K562 (cell line): ENCODE results near the gene OR2AT4. TPM values are rescaled to one million over a fixed set of nuclear protein-coding genes. Genes with fewer than 3 reads are reported as not detected.

Source experiments
- CREM ChIP-seq: IDR thresholded peaks from 2 replicates; pipeline ENCODE4 v1.6.1; 2014; ENCODE audit warnings: antibody characterized with exemption, low read depth
- CXXC5 ChIP-seq: fragments of 250-450 bp; sonication (Bioruptor Pico); IDR thresholded peaks from 2 replicates; pipeline ENCODE4 v1.8.0; 2022; ENCODE audit warnings: inconsistent platforms, mild to moderate bottlenecking, moderate library complexity
- GABPB1 ChIP-seq: sonication (generic); formaldehyde crosslinking; IDR thresholded peaks from 2 replicates; pipeline ENCODE4 v1.8.0; 2022; ENCODE audit warnings: mild to moderate bottlenecking, missing genetic modification reagents
- GTF2E2 ChIP-seq: fragments of 200-800 bp; sonication (Bioruptor generic); IDR thresholded peaks from 2 replicates; pipeline ENCODE4 v1.6.1; 2016; ENCODE audit warnings: missing genetic modification characterization, missing compliant biosample characterization
- L3MBTL2 ChIP-seq: fragments of 450-650 bp; IDR thresholded peaks from 2 replicates; pipeline ENCODE4 v1.6.1; 2016; ENCODE audit warnings: mild to moderate bottlenecking, moderate library complexity
- MED1 ChIP-seq: sonication (generic); formaldehyde crosslinking; IDR thresholded peaks from 2 replicates; pipeline ENCODE4 v1.8.1; 2023; ENCODE audit warnings: missing genetic modification reagents, borderline replicate concordance
- MYNN ChIP-seq, 2 experiments: sonication (generic); formaldehyde crosslinking in 1 of 2; IDR thresholded peaks; 2 replicates each; pipeline versions ENCODE4 v1.5.0 to v1.6.1; 2016 to 2020; ENCODE audit warnings: antibody characterized with exemption in 1 of 2, missing genetic modification reagents in 1 of 2
- SAP30 ChIP-seq: fragments of 200-600 bp; sonication (generic); IDR thresholded peaks from 2 replicates; pipeline ENCODE4 v1.6.1; 2012; ENCODE audit warnings: borderline replicate concordance, low read depth, mild to moderate bottlenecking, moderate library complexity, low read length, control low read depth, inconsistent platforms; ENCODE audit not compliant: insufficient read depth, poor library complexity, severe bottlenecking
- SMARCC2 ChIP-seq: fragments of 450-650 bp; IDR thresholded peaks from 2 replicates; pipeline ENCODE4 v1.6.1; 2017; ENCODE audit warnings: antibody characterized with exemption, moderate library complexity, mild to moderate bottlenecking, low read depth
- ZNF121 ChIP-seq: sonication (generic); formaldehyde crosslinking; conservative IDR thresholded peaks from 2 replicates; pipeline ENCODE4 v1.8.0; 2022; ENCODE audit warnings: missing genetic modification reagents
- ZNF224 ChIP-seq: sonication (generic); formaldehyde crosslinking; IDR thresholded peaks from 2 replicates; pipeline ENCODE4 v1.8.0; 2022; ENCODE audit warnings: mild to moderate bottlenecking, missing genetic modification reagents
- polyA plus RNA-seq, 8 experiments: library from polyadenylated mRNA; depleted of rRNA in 4 of 8; stranded (reverse) in 5 of 8; unstranded in 3 of 8; fragments of >200 nt; fragmentation: Nextera tagmentation in 2 of 8; fragmentation: Illumina TruSeq in 1 of 8; extraction: Ambion mirVana in 2 of 8; extraction: Trizol in 1 of 8; gene quantifications; 2 replicates each; pipeline versions ENCODE4 v1.2.1 to v1.2.3, GENCODE V29; 2011 to 2014; ENCODE audit warnings: inconsistent platforms in 1 of 8, missing spikeins in 1 of 8
- total RNA-seq, 7 experiments: library from RNA; depleted of rRNA in 6 of 7; stranded (reverse); fragments of >200 nt in 6 of 7; fragmentation: Illumina TruSeq in 2 of 7; extraction: Trizol in 2 of 7; gene quantifications; 2 replicates each; pipeline versions ENCODE4 v1.2.1 to v1.2.3, GENCODE V29; 2011 to 2021; ENCODE audit warnings: low replicate concordance in 1 of 7
- TF ChIP-seq, protein P1 (sequence below): sonication (generic); formaldehyde crosslinking; IDR thresholded peaks from 2 replicates; pipeline ENCODE4 v1.8.0; 2022; ENCODE audit warnings: missing genetic modification reagents, mild to moderate bottlenecking, moderate library complexity, borderline replicate concordance
- TF ChIP-seq, protein P2 (sequence below): sonication (generic); formaldehyde crosslinking; IDR thresholded peaks from 2 replicates; pipeline ENCODE4 v1.8.1; 2022; ENCODE audit warnings: missing genetic modification reagents
- TF ChIP-seq, protein P3 (sequence below): fragments of 450-650 bp; IDR thresholded peaks from 2 replicates; pipeline ENCODE4 v1.6.1; 2016; ENCODE audit warnings: missing biosample characterization, missing genetic modification characterization
- TF ChIP-seq, protein P4 (sequence below): fragments of 250-450 bp; sonication (Bioruptor Pico); IDR thresholded peaks from 2 replicates; pipeline ENCODE4 v1.4.0; 2020

OR2AT4 gene
- total and polyA plus RNA-seq, 9 of the 15 experiments (the other 6 are each of a cell fraction or from before 2014, with no cell fraction given) = 0.86 to 3.1 (median 2.0) TPM

DNA sequence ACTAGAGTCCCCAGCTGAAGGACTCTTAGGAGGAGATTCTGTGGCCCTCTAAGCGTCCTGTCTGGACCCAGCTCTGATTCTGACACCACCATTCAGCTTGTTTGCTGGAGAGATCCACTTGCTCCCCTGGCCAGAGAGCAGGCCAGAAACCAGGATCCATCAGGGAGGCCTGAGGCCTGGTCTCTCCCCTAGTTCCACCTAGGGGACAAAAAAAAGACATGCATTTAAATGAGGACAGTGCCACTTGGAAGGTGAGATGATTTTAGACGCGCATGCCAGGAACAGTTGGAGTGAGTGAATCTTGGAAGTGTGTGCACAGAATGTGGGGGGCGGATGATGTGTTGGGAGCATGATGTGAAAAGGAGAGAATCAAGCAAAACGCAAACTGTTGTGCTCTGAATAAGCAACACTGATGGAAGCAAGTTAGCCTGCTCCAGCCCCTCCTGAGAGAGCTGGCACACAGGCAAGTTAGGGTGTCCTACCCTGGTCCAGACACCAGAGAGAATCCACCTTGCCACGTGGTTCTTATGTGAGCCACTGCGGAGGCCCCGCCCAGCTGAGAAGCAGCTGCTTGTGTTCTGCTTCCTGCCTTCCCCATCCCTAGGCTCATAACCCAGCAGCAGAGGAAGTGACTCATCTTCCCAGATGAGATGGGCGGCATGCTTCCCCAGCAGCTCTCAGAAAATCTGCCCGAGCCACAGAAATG is 46.2 kb upstream of the OR2AT4 start (continued):
- TF ChIP-seq, protein P1, sequence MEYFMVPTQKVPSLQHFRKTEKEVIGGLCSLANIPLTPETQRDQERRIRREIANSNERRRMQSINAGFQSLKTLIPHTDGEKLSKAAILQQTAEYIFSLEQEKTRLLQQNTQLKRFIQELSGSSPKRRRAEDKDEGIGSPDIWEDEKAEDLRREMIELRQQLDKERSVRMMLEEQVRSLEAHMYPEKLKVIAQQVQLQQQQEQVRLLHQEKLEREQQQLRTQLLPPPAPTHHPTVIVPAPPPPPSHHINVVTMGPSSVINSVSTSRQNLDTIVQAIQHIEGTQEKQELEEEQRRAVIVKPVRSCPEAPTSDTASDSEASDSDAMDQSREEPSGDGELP (CRISPR knock-in tag) = peak; percentile 98
- TF ChIP-seq L3MBTL2 (peak; percentile 90), CREM (peak; percentile 54), MED1 (CRISPR knock-in tag) (no peak), SMARCC2 (no peak), GABPB1 (CRISPR knock-in tag) (peak; percentile 64; the same call in 1 of the 2 replicates), CXXC5 (CRISPR knock-in tag) (0 out of 2 replicates have a peak, but pooled peaks have one; percentile 19), GTF2E2 (tag) (no peak), ZNF224 (CRISPR knock-in tag) (no peak), ZNF121 (0 out of 2 replicates have a peak, but pooled peaks have one; percentile 12), SAP30 (no peak), MYNN (IDR thresholded peaks at IDR 0.05) (0 out of 2 replicates have a peak, but pooled peaks have one; percentile 61), MYNN (CRISPR knock-in tag; IDR thresholded peaks at IDR 0.05) (no peak)
- TF ChIP-seq, protein P2, sequence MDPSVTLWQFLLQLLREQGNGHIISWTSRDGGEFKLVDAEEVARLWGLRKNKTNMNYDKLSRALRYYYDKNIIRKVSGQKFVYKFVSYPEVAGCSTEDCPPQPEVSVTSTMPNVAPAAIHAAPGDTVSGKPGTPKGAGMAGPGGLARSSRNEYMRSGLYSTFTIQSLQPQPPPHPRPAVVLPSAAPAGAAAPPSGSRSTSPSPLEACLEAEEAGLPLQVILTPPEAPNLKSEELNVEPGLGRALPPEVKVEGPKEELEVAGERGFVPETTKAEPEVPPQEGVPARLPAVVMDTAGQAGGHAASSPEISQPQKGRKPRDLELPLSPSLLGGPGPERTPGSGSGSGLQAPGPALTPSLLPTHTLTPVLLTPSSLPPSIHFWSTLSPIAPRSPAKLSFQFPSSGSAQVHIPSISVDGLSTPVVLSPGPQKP (CRISPR knock-in tag) = no peak
- TF ChIP-seq, protein P3, sequence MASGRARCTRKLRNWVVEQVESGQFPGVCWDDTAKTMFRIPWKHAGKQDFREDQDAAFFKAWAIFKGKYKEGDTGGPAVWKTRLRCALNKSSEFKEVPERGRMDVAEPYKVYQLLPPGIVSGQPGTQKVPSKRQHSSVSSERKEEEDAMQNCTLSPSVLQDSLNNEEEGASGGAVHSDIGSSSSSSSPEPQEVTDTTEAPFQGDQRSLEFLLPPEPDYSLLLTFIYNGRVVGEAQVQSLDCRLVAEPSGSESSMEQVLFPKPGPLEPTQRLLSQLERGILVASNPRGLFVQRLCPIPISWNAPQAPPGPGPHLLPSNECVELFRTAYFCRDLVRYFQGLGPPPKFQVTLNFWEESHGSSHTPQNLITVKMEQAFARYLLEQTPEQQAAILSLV = no peak
- TF ChIP-seq, protein P4, sequence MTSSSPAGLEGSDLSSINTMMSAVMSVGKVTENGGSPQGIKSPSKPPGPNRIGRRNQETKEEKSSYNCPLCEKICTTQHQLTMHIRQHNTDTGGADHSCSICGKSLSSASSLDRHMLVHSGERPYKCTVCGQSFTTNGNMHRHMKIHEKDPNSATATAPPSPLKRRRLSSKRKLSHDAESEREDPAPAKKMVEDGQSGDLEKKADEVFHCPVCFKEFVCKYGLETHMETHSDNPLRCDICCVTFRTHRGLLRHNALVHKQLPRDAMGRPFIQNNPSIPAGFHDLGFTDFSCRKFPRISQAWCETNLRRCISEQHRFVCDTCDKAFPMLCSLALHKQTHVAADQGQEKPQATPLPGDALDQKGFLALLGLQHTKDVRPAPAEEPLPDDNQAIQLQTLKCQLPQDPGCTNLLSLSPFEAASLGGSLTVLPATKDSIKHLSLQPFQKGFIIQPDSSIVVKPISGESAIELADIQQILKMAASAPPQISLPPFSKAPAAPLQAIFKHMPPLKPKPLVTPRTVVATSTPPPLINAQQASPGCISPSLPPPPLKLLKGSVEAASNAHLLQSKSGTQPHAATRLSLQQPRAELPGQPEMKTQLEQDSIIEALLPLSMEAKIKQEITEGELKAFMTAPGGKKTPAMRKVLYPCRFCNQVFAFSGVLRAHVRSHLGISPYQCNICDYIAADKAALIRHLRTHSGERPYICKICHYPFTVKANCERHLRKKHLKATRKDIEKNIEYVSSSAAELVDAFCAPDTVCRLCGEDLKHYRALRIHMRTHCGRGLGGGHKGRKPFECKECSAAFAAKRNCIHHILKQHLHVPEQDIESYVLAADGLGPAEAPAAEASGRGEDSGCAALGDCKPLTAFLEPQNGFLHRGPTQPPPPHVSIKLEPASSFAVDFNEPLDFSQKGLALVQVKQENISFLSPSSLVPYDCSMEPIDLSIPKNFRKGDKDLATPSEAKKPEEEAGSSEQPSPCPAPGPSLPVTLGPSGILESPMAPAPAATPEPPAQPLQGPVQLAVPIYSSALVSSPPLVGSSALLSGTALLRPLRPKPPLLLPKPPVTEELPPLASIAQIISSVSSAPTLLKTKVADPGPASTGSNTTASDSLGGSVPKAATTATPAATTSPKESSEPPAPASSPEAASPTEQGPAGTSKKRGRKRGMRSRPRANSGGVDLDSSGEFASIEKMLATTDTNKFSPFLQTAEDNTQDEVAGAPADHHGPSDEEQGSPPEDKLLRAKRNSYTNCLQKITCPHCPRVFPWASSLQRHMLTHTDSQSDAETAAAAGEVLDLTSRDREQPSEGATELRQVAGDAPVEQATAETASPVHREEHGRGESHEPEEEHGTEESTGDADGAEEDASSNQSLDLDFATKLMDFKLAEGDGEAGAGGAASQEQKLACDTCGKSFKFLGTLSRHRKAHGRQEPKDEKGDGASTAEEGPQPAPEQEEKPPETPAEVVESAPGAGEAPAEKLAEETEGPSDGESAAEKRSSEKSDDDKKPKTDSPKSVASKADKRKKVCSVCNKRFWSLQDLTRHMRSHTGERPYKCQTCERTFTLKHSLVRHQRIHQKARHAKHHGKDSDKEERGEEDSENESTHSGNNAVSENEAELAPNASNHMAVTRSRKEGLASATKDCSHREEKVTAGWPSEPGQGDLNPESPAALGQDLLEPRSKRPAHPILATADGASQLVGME = peak; percentile 67; the same call in 1 of the 2 replicates
